ENCODE data around the gene CALD1. TPM values are rescaled to one million over a fixed set of nuclear protein-coding genes. Genes with fewer than 3 reads are reported as not detected.
A peak's percentile ranks its signal among the peaks of the same experiment; 100 is the strongest.

The CALD1 gene
- total and polyA plus RNA-seq, 4 donors: 658 to 1,700 (median 1,168) TPM

- H3K4me1 ChIP-seq (ENCODE audit: control insufficient read depth in 1 of 2, insufficient read depth in 2 of 2, low read length in 2 of 2): no peaks in the 10 kb centered on the region
- no peaks in the 10 kb centered on the region for H3K27me3 ChIP-seq (ENCODE audit: control insufficient read depth in 1 of 2, insufficient read depth in 2 of 2, low read length in 1 of 2)
- H3K4me3 ChIP-seq (ENCODE audit: low read length in 2 of 2): no peak overlapping the region
- H3K9me3 ChIP-seq (ENCODE audit: control insufficient read depth, low read length): no peaks in the 10 kb centered on the region
- intact Hi-C loops (cut with DNase I): no loop called here
- DNase-seq (peak in 1 of 2 donors; percentile 57), ATAC-seq (ENCODE audit: low FRiP score) (no peak)
- H3K36me3 ChIP-seq (ENCODE audit: control insufficient read depth in 1 of 2, insufficient read depth in 2 of 2, low read length in 1 of 2): no peaks in the 10 kb centered on the region
- WGBS, 2 donors: 43 to 53% methylated on average over 3 of the region's 3 CpGs
- peak overlapping the region; percentile 51 to 72 for H3K27ac ChIP-seq (ENCODE audit: low read depth in 1 of 2, low read length in 2 of 2)
Observed at GRCh38 chr7:134804854-134805253, 25.4 kb downstream of the CALD1 start.

DNA sequence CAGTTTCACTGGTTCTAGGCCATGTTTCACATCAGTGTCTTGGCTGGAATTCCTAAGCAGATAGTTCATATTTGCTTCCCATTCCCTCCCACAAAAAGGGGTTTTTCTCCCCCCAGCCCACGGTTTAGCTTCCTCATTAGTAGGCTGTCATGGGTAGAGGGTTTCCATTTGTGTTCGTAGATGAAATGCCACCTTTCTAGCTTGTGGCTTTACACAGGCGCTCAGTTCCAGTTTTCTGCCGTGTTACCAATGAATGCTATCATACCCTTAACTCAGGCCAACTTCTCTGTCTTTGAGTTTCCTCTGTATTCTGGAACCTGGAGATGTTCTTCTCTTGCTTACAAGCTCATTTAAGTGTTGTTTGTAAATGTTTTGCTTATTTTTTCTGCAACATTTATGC lies 26.8 kb downstream of the CALD1 start:
- ATAC-seq (ENCODE audit: low FRiP score): no peak
- intact Hi-C loops (cut with DNase I): no loop called here
- no peak for DNase-seq
- Histone ChIP-seq H3K4me3 (ENCODE audit: low read length in 2 of 2) (no peak overlapping the region), H3K36me3 (ENCODE audit: control insufficient read depth in 1 of 2, insufficient read depth in 2 of 2, low read length in 1 of 2) (no peaks in the 10 kb centered on the region), H3K27me3 (ENCODE audit: control insufficient read depth in 1 of 2, insufficient read depth in 2 of 2, low read length in 1 of 2) (no peaks in the 10 kb centered on the region), H3K9me3 (ENCODE audit: control insufficient read depth, low read length) (no peaks in the 10 kb centered on the region), H3K4me1 (ENCODE audit: control insufficient read depth in 1 of 2, insufficient read depth in 2 of 2, low read length in 2 of 2) (peaks cover 0 to 4% of the 10 kb centered on the region in 2 donors), H3K27ac (ENCODE audit: low read depth in 1 of 2, low read length in 2 of 2) (peak overlapping the region; percentile 57 to 73)
- 75 to 82% methylated on average over 4 of the region's 4 CpGs for WGBS, 2 donors

DNA sequence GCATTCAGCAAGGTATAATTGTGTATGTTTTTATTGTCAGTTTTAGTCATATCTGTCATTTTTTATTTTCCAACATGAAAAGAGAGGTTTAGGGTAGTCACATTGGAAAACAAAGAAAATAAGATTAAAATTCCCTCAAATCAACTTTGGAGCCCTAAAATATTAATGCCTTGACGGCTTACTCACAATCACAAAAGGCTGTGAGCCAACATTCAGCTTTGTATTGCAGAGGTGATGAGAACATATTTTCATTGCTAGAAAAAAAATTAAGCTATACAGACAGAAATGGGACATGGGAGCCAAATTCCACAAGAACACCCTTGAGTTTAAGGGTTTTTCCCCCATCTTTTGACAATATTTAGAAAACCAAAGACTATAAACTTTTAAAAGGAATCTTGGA lies 30.2 kb downstream of the CALD1 start:
- no peaks in the 10 kb centered on the region for H3K9me3 ChIP-seq (ENCODE audit: control insufficient read depth, low read length)
- no peak overlapping the region for H3K4me3 ChIP-seq (ENCODE audit: low read length in 2 of 2)
- intact Hi-C loops (cut with DNase I): no loop called here
- peak overlapping the region in 1 of 2 donors; percentile 76 for H3K27ac ChIP-seq (ENCODE audit: low read depth in 1 of 2, low read length in 2 of 2)
- no peaks in the 10 kb centered on the region for H3K27me3 ChIP-seq (ENCODE audit: control insufficient read depth in 1 of 2, insufficient read depth in 2 of 2, low read length in 1 of 2)
- WGBS, 2 donors: 2 to 7% methylated on average over 1 of the region's 1 CpG
- ATAC-seq (ENCODE audit: low FRiP score) (no peak), DNase-seq (no peak)
- H3K4me1 ChIP-seq (ENCODE audit: control insufficient read depth in 1 of 2, insufficient read depth in 2 of 2, low read length in 2 of 2): peaks cover 10% of the 10 kb centered on the region in 2 donors
- peaks cover 0 to 2% of the 10 kb centered on the region in 2 donors for H3K36me3 ChIP-seq (ENCODE audit: control insufficient read depth in 1 of 2, insufficient read depth in 2 of 2, low read length in 1 of 2)

DNA sequence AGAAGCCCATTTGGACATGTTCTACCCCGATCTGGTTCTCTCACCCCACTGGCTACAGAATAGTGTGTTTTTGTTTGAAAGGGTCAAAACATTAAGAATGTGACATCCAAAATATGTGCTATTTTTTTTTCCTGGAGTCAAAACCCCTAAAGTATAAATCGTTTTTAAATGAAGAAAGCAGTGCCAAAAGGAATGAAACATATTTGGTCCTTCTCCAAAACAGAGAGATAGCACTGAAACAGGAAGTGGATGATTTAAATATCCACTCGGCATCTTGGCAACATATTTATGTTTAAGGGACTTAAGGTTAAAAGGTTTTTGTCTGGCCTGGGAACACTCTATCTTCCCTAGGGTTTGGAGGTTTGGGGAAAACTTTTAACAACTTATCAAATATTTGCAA lies 32.3 kb downstream of the CALD1 start:
- H3K9me3 ChIP-seq (ENCODE audit: control insufficient read depth, low read length): no peaks in the 10 kb centered on the region
- DNase-seq: no peak
- H3K4me1 ChIP-seq (ENCODE audit: control insufficient read depth in 1 of 2, insufficient read depth in 2 of 2, low read length in 2 of 2): peaks cover 12 to 21% of the 10 kb centered on the region in 2 donors
- H3K27me3 ChIP-seq (ENCODE audit: control insufficient read depth in 1 of 2, insufficient read depth in 2 of 2, low read length in 1 of 2): no peaks in the 10 kb centered on the region
- intact Hi-C loops (cut with DNase I): loop anchor here in 1 of 2 donors (2.0 kb wide), 1 partner anchor 15 kb away; no protein-coding TSS in a partner anchor
- H3K4me3 ChIP-seq (ENCODE audit: low read length in 2 of 2): no peak overlapping the region
- no peak for ATAC-seq (ENCODE audit: low FRiP score)
- WGBS, 2 donors: 2% methylated on average over 3 of the region's 3 CpGs
- peaks cover 0 to 4% of the 10 kb centered on the region in 2 donors for H3K36me3 ChIP-seq (ENCODE audit: control insufficient read depth in 1 of 2, insufficient read depth in 2 of 2, low read length in 1 of 2)
- H3K27ac ChIP-seq (ENCODE audit: low read depth in 1 of 2, low read length in 2 of 2): peak overlapping the region in 1 of 2 donors; percentile 82

DNA sequence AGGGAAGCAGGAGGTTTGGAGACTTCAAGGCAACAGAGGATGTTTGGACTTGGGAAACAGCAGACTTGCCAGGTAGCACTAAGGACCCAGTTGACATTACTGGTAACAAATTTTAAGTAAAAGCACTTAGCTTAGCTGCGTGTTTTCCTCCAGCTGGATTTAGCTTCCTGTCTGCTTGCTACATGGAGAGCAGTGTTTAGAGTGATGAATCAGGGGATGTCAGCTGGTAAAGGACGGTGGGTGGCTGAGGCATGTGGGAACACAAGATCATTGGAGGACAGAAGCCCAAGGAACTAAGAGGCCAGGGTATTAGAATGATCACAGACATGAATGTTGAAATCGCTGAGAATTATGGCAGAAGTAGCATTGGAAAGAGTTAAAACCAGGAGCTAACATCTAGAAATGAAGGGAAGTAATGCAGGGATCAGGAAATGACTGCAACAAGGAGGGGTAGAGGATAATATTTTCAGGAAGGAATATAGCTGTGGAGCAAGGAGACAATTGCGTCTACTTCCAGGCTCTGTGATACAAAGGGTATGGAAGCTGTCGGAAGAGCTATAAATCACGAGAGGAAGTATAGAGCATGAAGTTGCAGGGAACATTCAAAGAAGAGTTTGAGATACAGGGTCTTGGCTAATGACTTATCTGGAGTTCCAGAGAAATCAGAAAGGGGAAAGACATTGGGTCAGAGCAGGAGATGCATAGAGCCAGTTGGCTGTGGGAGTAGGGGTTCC lies 34.4 kb downstream of the CALD1 start:
- intact Hi-C loops (cut with DNase I): loop anchor here in 1 of 2 donors (2.0 kb wide), 1 partner anchor 13 kb away; no protein-coding TSS in a partner anchor
- 50 to 55% methylated on average over 6 of the region's 6 CpGs for WGBS, 2 donors
- Histone ChIP-seq H3K4me3 (ENCODE audit: low read length in 2 of 2) (no peak overlapping the region), H3K36me3 (ENCODE audit: control insufficient read depth in 1 of 2, insufficient read depth in 2 of 2, low read length in 1 of 2) (peaks cover 0 to 4% of the 10 kb centered on the region in 2 donors), H3K4me1 (ENCODE audit: control insufficient read depth in 1 of 2, insufficient read depth in 2 of 2, low read length in 2 of 2) (peaks cover 12 to 21% of the 10 kb centered on the region in 2 donors), H3K9me3 (ENCODE audit: control insufficient read depth, low read length) (no peaks in the 10 kb centered on the region), H3K27ac (ENCODE audit: low read depth in 1 of 2, low read length in 2 of 2) (peak overlapping the region; percentile 88 to 89), H3K27me3 (ENCODE audit: control insufficient read depth in 1 of 2, insufficient read depth in 2 of 2, low read length in 1 of 2) (no peaks in the 10 kb centered on the region)
- no peak for ATAC-seq (ENCODE audit: low FRiP score)
- no peak for DNase-seq

DNA sequence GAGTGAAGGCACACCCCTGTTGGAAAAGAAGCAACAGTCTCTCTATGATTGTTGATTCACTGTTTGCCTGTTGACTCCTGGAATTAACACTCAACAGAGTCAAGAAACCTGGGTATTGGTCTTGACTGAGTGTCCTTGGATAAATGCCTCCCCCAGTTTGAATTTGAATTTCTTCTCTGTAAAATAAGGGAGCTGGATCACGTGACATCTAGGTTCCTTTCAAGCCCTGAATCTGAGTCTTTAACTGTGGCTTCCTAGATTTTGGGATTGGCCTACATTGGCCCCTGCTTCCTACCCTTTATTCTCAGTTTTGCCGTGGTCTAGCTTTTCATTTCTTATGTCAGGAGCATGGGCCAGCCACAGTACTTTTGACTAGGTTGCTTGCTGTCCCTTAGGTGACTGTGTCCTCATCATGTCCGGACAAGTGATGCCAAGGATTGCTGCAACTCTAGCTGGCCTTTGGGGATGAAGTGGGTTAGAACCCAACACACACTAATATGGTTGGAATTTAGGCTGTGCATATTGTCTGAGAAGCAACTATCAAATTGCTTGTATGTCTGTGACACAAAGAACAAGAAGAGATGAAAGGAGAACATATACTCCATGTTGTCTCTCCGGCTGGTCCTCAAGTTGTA lies 35.4 kb downstream of the CALD1 start:
- WGBS, 2 donors: 52 to 53% methylated on average over 4 of the region's 4 CpGs
- ATAC-seq (ENCODE audit: low FRiP score): no peak
- no peaks in the 10 kb centered on the region for H3K27me3 ChIP-seq (ENCODE audit: control insufficient read depth in 1 of 2, insufficient read depth in 2 of 2, low read length in 1 of 2)

GRCh38 chr7:134818613-134819345 lies 39.3 kb downstream of the CALD1 start:
- intact Hi-C loops (cut with DNase I): no loop called here
- H3K27me3 ChIP-seq (ENCODE audit: control insufficient read depth in 1 of 2, insufficient read depth in 2 of 2, low read length in 1 of 2): no peaks in the 10 kb centered on the region
- no peaks in the 10 kb centered on the region for H3K9me3 ChIP-seq (ENCODE audit: control insufficient read depth, low read length)
- H3K27ac ChIP-seq (ENCODE audit: low read depth in 1 of 2, low read length in 2 of 2): peak overlapping the region; percentile 64 to 68
- H3K4me1 ChIP-seq (ENCODE audit: control insufficient read depth in 1 of 2, insufficient read depth in 2 of 2, low read length in 2 of 2): peaks cover 7 to 14% of the 10 kb centered on the region in 2 donors
- WGBS, 2 donors: 36 to 37% methylated on average over 9 of the region's 9 CpGs
- ATAC-seq (ENCODE audit: low FRiP score): no peak
- H3K36me3 ChIP-seq (ENCODE audit: control insufficient read depth in 1 of 2, insufficient read depth in 2 of 2, low read length in 1 of 2): peaks cover 0 to 2% of the 10 kb centered on the region in 2 donors
- no peak overlapping the region for H3K4me3 ChIP-seq (ENCODE audit: low read length in 2 of 2)
- no peak for DNase-seq

More for the DNA sequence above, 35.4 kb downstream of the CALD1 start:
- DNase-seq: no peak
- Histone ChIP-seq H3K27ac (ENCODE audit: low read depth in 1 of 2, low read length in 2 of 2) (peak overlapping the region; percentile 50 to 89), H3K4me1 (ENCODE audit: control insufficient read depth in 1 of 2, insufficient read depth in 2 of 2, low read length in 2 of 2) (peaks cover 12 to 21% of the 10 kb centered on the region in 2 donors), H3K4me3 (ENCODE audit: low read length in 2 of 2) (no peak overlapping the region), H3K9me3 (ENCODE audit: control insufficient read depth, low read length) (no peaks in the 10 kb centered on the region), H3K36me3 (ENCODE audit: control insufficient read depth in 1 of 2, insufficient read depth in 2 of 2, low read length in 1 of 2) (peaks cover 0 to 4% of the 10 kb centered on the region in 2 donors)
- intact Hi-C loops (cut with DNase I): no loop called here

DNA sequence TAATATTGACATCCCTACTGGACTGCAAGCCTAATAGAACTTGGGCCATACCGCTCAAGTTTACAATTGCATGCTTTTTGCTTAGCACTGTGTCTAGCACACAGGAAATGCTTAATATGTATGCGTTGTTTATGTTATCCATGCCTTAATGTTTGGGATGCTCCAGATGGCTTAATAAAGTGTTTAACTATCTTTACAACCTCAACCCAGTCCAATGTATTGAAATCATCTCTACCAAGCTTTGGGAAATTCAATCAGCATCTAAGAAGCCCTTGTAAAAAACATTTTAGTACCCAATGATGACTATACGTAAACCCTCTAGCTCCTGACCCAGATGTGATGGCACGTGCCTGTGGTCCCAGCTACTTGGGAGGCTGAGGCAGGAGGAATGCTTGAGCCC lies 40.0 kb downstream of the CALD1 start:
- peaks cover 0 to 2% of the 10 kb centered on the region in 2 donors for H3K36me3 ChIP-seq (ENCODE audit: control insufficient read depth in 1 of 2, insufficient read depth in 2 of 2, low read length in 1 of 2)
- no peaks in the 10 kb centered on the region for H3K27me3 ChIP-seq (ENCODE audit: control insufficient read depth in 1 of 2, insufficient read depth in 2 of 2, low read length in 1 of 2)
- WGBS, 2 donors: 68 to 70% methylated on average over 4 of the region's 4 CpGs
- no peaks in the 10 kb centered on the region for H3K9me3 ChIP-seq (ENCODE audit: control insufficient read depth, low read length)
- DNase-seq (no peak), ATAC-seq (ENCODE audit: low FRiP score) (no peak)
- peak overlapping the region in 1 of 2 donors; percentile 68 for H3K27ac ChIP-seq (ENCODE audit: low read depth in 1 of 2, low read length in 2 of 2)
- peaks cover 4 to 14% of the 10 kb centered on the region in 2 donors for H3K4me1 ChIP-seq (ENCODE audit: control insufficient read depth in 1 of 2, insufficient read depth in 2 of 2, low read length in 2 of 2)
- intact Hi-C loops (cut with DNase I): no loop called here
- no peak overlapping the region for H3K4me3 ChIP-seq (ENCODE audit: low read length in 2 of 2)
